Endothelial cell of umbilical vein (primary cell): ENCODE data around the gene SMIM31.

ENCODE experiments used
- FOS ChIP-seq: IDR thresholded peaks from 2 replicates; pipeline ENCODE4 v1.6.1; 2011; ENCODE audit warnings: mild to moderate bottlenecking, low read length, moderate library complexity, borderline replicate concordance; ENCODE audit not compliant: insufficient read depth
- POLR2A ChIP-seq: IDR thresholded peaks from 2 replicates; pipeline ENCODE4 v1.6.1; 2012; ENCODE audit warnings: low read depth, mild to moderate bottlenecking, control low read depth, low read length
- POLR2AphosphoS5 ChIP-seq: IDR thresholded peaks from 2 replicates; pipeline ENCODE4 v1.6.1; 2012; ENCODE audit warnings: low read depth, mild to moderate bottlenecking, control low read depth, low read length, moderate library complexity; ENCODE audit not compliant: insufficient read depth
- TF ChIP-seq, protein P1 (sequence below), 2 donors: IDR thresholded peaks; 1 replicate in 1 of 2; 2 replicates in 1 of 2; pipeline ENCODE4 v1.5.1; 2011; ENCODE audit warnings: low read length in 2 of 2, mild to moderate bottlenecking in 2 of 2, moderate library complexity in 2 of 2, control low read depth in 1 of 2, inconsistent platforms in 1 of 2, low read depth in 1 of 2; ENCODE audit not compliant: insufficient read depth in 1 of 2; ENCODE audit errors: extremely low read depth in 1 of 2

DNA sequence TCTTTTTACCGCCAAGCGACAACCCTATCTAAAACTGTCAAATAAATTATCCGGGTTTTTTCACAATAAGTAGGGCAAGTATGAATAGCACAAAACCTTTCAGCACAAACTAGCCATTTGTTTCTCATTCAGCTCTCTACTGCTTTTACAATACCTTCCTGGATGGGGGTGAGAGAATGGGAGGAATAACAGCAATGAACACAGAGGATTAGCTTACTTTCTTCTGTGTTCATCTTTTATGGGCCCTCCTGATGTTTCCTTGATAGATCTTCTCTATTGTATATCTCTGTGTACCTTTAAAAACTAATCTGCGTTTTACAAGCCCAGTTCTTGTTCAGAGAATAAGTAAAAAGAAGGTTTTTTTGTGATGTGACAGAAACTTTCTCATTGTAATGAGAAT is 67.8 kb downstream of the SMIM31 start:
- TF ChIP-seq, protein P1, sequence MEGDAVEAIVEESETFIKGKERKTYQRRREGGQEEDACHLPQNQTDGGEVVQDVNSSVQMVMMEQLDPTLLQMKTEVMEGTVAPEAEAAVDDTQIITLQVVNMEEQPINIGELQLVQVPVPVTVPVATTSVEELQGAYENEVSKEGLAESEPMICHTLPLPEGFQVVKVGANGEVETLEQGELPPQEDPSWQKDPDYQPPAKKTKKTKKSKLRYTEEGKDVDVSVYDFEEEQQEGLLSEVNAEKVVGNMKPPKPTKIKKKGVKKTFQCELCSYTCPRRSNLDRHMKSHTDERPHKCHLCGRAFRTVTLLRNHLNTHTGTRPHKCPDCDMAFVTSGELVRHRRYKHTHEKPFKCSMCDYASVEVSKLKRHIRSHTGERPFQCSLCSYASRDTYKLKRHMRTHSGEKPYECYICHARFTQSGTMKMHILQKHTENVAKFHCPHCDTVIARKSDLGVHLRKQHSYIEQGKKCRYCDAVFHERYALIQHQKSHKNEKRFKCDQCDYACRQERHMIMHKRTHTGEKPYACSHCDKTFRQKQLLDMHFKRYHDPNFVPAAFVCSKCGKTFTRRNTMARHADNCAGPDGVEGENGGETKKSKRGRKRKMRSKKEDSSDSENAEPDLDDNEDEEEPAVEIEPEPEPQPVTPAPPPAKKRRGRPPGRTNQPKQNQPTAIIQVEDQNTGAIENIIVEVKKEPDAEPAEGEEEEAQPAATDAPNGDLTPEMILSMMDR (IDR thresholded peaks at IDR 0.05; ENCODE audit: extremely low read depth in 1 of 2, insufficient read depth in 1 of 2, low read depth in 1 of 2, low read length in 2 of 2), result no peak
- TF ChIP-seq POLR2AphosphoS5 (no peak), POLR2A (no peak), FOS (no peak)
